Stimulated activated CD4-positive, alpha-beta T cell treated with anti-CD3 and anti-CD28 coated beads, Interleukin-2, amount 100 ng/mL, for 4 hours (primary cell): ENCODE data around the gene UBIAD1.
"Not testable (repeated sequence)": the region's sequence is repeated elsewhere in the genome, so short reads cannot be mapped to it uniquely, and the experiment has no call there.

ENCODE experiments used
- DNase-seq: peaks from one replicate; pipeline ENCODE4 v3.0.0-alpha.2; 2020; ENCODE audit warnings: low read depth

Gene UBIAD1

DNA sequence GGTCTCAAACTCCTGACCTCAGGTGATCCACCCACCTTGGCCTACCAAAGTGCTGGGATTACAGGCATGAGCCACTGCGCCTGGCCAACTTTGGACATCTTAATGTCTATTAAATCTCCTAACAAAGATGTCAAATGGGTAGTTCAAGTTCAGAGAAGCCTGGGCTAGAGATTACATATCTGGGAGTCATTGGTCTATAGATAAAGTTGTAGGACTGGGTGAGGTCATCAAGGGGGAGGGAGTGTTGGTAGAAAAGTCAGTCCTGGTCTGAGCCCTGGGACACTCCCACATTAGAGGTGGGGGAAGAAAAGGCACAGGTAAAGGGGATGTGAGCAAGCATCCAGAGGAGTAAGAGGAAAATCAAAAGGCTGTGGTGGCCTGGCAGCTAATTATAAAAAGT lies 6.6 kb downstream of the UBIAD1 start:
- no peak for DNase-seq

DNA sequence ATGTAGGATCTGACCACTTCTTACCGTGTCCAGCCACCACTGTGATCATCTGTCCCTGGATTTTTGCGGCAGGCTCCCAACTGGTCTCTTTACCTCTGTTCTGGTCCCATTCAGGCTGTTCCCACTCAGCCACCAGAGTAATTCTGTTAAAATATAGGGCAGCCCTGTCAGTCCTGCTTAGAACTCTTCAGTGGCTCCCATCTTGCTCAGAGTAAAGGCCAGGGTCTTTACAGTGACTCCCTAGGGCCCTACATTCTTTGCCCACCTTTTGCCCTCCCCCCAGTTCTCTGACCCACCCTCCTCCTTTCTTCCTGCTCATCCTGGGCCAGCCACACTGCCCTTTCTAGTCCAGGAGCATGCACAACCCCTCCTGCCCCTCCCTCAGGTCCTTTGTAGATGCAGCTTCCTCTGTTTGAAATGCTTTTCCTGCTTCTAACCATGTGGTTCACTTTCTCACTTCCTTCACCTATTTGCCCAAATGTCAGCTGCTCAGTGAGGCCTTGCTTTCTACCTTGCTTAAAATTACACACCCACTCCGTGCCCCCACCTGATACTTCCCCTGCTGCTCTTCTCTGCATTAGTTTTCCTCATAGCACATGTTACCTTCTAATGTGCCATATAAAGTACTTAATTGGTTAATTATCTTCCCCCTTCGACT lies 7.8 kb downstream of the UBIAD1 start:
- no peak for DNase-seq

DNA sequence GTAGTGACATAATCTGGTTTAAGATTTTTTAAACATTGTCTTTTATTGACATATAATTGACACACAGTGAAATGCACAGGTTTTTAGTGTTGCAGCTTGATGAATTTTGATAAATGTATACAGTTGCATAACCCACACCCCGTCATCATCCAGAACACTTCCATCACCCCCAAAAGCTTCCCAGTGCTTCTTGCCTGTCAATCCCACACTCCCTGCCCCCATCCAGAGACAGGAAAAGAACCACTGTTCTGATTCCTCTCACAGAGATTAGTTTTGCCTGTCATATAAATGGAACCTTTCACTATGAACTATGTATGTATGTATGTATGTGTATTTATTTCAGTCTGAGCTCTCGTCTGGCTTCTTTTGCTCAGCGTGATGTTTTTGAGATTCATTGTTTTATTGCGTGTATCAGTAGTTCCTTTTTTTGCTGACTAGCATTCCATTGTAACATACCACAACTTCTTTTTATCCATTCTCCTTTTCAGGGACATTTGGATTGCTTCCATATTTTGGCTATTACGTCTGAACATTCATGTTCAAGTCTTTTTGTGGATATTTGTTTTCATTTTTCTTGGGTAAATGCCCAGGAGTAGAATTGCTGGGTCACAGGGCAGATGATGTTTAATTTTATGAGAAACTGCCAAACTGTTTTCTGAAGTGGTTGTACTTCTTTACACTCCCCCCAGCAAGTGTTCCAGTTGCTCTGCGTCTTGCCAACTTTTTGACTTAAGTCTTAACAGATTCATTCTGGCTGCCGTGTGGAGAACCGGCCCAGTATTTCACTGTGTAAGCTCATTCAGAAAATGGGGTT lies 8.7 kb downstream of the UBIAD1 start:
- no peak for DNase-seq

DNA sequence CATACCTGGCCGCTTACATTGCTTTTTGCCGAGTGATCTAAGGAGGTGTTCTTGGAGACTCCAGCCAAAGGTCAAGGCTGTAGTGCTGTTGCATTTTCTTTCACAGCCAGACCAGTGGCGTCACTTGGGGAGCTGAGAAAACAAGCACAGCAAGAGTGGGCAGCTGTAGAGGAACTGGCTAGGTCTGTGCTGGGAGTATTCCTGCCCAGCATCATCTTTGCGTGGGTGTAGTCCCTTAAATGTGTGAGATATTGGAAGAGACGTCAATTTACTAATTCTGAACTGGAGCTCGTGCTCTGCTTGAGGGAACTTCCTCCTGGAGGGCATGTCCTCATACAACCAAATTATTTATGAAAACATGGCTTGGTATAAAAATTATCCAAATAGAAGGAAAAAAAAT lies 10.2 kb downstream of the UBIAD1 start:
- no peak for DNase-seq

DNA sequence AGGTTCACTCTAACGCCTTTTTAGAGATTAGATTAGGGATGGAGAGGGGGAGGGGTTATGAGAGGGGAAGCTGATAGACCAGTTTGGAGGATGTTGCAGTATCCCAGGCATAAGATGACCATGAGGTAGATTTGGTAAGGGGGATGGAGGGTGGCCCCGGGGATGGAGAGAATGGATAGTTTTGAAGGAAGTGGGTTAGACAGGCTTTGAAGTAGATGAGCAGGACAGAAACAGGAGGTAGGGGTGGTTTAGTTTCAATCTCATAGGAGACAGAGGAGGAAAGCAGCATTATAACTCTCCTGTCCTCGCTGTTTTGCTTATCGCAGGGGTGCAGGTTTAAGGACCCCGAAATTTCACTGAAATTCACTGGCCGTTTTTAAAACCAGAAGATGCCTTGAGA lies 11.8 kb downstream of the UBIAD1 start:
- DNase-seq: no peak

DNA sequence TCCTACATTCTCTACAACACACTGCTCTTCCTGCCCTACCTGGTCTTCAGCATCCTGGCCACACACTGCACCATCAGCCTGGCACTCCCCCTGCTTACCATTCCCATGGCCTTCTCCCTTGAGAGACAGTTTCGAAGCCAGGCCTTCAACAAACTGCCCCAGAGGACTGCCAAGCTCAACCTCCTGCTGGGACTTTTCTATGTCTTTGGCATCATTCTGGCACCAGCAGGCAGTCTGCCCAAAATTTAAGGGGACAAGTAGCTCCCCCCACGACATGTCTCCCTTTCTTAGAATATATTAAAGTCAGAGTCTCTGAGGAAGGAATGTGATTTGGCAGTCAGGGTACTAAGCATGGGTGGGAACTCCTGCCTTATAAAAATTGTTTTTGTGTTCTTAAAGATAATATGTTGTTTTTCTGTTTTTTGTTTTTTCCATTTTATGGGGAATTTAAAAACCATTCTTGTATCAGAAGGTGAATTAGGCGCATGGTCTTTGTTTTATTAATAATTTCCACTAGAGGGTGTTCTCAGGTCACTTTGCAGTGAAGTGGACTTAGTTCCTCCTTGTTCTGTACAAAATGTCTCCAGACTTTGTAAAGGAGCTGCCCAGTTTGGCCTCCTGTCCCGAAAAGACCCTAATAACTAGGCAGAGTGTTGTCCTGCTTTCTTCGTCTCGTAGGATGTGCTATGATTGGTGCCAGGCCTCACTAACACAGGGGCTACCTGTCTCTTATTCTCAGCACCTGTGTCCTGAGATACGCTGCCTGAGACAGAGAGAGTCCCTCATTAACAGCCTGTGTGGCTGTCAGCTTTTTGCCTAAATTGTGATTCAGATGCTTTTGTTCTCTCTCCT lies 13.1 kb downstream of the UBIAD1 start:
- no peak for DNase-seq

DNA sequence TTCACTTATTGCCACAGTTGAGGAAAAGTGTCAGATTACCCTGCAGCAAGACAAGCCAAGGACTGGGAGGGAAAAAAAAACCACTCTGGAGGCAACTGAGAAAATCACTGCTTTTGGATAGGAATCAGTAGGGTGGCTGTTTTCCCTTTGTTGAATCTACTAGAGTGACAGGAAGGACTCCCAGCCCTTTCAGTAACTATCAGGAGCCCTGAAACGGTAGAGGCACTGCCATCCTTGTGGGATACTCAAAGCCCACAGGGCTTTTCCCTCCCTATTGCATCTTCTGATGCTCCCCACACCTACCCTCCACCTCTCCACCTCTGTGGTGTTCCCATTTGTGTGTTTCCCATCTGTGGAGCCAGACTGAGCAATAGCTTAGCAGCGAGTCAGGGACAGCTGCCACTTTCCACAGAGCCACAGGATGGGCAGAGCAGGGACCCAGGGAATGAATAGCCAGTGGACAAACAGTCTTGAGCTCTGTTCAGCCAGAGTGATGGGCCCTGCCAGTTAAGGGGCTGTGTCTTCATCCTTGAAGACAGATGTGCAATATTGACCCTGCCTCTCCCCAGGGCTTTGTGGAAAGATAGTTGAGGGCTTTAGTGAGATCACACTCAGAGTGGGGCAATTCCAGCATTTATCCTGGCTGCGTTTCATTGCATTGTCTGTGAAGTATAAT lies 13.9 kb downstream of the UBIAD1 start:
- no peak for DNase-seq

DNA sequence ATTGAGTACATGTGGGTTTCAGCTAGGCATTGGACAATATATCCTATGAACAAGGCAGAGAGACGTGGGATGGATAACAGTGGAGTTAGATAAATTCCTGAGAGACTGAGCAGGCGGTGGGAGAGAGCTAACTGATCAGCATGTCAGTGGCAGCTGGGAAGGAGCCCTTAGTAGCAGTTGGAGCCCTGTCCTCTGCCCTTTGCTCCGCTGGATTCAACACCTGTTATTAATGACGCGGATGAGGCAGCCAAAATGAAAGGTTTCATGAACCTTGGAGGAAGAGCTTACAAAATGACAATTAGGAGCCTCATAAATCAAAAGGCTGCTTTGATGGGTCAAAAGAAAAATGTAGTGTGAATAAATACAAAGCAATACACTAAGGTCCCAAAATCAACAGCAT lies 16.1 kb downstream of the UBIAD1 start:
- no peak for DNase-seq

DNA sequence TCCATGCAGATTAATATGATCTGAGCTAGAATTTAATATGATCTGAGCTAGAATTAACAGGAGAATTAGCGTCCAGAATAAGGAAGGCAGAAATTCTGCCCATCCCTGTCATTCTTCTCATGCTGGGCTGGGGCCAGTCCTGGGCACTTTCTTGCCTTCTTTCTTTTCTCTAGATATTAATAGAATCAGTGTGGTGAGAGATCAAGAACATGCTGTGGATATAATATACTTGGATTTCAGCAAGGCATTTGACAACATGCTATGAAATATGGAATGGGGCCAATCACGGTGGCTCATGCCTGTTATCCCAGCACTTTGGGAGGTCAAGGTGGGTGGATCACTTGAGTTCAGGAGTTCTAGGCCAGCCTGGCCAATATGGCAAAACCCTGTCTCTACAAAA lies 18.1 kb downstream of the UBIAD1 start:
- no peak for DNase-seq

DNA sequence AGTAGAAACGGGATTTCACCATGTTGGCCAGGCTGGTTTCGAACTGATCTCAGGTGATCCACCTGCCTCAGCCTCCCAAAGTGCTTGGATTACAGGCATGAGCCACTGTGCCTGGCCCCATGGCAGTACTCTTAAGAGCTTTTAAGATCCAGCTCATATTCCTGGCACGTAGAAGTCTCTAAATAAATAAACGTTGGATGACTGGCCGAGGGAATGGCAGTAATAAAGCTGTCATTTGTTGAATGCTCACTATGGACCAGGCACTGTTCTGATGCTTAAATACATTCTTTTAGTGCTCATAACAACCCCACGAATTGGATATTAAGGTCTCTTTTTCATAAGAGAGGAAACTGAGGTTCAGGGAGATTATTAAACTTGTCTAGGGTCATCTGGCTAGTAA lies 20.9 kb downstream of the UBIAD1 start:
- no peak for DNase-seq

DNA sequence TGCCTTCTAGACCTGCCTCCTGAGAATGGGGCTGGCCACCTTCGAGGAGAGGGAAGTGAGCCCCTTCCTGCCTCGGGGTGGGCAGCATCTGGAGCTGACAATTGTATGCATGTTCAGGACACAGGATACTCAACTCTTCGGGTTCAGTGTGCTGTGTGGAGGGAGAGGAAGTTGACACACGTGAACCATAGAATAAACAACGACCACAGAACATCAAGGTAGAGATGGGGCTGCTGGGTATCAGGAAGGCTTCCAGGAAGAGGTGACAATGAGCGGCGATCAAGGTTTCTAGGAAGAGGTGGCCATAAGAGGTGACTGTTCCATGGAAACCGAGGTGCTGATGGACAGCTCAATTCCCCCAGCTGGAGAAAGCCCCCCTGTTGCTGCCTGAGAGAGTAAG lies 22.0 kb downstream of the UBIAD1 start:
- no peak for DNase-seq

DNA sequence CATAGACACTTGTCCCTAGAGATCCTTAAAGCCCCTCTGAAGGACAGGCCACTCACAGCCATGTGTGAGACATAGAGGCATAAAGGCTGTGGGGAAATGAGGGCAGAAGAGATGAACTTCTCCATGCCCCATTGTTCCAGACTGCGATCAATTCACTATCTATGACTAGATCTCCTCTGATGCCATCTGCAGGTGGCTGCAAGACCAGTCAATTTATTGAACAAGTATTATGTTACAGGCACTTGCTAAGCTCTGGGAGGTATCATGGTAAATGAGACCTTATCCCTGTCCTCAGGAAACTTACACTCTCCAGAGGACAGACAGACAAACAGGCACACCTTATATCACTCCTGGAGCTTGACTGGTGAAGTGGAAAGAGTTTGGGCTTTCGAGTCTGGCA lies 22.9 kb downstream of the UBIAD1 start:
- DNase-seq: no peak

DNA sequence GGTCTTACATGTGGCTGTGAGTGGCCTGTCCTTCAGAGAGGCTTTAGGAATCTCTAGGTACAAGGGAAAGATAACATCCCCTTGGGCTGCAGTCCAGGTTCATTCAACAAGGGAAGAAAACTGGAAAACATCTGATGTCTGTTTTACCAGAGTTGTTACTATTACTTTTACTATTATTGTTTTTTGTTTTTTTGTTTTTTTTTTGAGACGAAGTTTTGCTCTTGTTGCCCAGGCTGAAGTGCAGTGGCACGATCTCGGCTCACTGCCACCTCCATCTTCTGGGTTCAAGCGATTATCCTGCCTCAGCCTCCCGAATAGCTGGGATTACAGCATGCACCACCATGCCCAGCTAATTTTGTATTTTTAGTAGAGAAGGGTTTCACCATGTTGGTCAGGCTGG lies 24.8 kb downstream of the UBIAD1 start:
- DNase-seq: not testable (repeated sequence)

DNA sequence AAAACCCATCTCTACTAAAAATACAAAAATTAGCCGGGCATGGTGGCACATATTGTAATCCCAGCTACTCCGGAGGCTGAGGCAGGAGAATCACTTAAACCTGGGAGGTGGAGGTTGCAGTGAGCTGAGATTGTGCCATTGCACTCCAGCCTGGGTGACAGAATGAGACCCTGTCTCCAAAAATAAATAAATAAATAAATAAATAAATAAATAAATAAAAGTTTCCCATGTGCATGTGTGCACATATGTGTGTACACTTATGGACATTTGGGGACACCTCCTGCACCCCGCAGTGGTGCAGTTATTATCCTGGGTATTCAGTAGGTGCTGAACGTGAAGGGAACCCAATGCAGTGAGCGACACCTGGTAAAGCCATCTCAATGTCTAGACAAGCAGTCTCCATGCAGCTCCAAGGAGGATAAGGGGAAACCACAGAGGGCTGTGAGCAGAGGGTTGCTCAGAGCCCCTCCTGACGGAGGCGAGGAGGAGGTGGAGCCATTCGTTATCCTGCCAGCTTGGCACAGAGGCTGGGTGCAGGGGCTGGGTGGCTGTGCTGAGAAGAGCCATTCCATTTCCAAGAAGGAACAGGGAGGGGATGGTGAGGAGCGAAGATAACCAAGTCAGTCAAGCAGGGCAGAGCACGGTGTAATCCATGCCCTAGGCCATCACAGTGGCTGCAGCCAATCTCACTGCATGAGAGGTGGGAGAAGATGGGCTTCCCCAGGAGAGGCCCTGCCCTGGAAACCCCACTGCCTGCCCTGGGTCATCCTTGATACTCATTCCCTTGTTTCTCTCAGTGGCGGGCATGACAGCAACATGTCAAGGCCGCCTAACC lies 25.6 kb downstream of the UBIAD1 start:
- no peak for DNase-seq

DNA sequence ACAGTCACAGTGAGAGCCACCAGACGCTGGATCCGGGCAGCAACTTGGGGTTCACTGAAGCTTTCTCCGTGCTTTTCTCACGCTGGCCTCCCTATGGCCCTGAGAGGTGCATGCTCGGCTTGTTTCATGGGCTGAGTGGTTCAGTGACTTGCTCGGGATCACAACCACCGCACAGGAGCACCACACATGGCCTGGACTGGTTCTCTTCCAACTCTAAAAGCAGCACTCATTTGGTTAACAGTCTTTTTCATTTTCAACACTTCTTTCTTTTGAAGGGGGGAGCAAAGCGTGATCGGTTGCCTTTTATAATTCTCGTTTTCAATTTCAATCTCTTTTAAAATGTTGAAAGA lies 26.2 kb downstream of the UBIAD1 start:
- no peak for DNase-seq

DNA sequence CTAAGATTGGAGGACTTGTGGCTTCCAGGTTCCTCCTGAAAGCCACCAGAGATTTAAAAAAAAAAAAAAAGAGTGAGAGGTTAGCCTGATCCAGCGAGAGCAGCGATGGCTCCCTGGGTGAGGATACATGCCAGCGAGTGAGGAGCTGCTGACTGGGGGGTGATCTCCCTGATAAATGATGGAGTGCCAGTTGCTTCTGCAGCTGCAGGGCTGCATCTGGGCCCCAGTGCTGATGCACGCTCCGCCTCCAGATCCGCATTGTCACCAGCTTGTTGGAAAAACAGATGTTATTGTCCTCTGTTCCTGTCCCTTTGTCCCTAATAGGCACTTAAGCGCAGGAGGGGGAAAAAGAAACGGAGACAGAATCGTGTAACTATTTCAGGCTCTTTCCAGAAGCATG lies 28.6 kb downstream of the UBIAD1 start:
- DNase-seq: no peak

DNA sequence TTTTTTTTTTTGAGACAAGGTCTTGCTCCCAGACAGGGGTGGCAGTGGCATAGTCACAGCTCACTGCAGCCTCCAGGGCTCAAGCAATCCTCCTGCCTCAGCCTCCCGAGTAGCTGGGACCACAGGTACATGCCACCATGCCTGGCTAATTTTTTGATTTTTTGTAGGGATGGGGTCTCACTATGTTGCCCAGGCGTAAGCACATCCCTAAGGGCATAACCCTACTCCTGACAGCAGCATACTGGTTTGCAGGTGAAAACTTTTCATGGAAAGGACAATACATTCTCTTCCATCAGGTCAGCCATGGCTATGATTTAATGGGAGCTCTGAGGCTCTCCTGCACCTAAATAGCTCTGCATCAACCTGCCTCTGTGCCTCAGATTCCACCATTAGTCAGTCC lies 29.4 kb downstream of the UBIAD1 start:
- no peak for DNase-seq

DNA sequence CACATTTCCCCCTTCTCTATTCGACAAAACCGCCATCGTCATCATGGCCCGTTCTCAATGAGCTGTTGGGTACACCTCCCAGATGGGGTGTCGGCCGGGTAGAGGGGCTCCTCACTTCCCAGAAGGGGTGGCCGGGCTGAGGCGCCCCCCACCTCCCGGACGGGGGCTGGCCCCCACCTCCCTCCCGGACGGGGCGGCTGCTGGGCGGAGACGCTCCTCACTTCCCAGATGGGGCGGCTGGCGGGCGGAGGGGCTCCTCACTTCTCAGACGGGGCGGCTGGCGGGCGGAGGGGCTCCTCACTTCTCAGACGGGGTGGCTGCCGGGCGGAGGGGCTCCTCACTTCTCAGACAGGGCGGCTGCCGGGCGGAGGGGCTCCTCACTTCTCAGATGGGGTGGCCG lies 32.5 kb downstream of the UBIAD1 start:
- DNase-seq: not testable (repeated sequence)

DNA sequence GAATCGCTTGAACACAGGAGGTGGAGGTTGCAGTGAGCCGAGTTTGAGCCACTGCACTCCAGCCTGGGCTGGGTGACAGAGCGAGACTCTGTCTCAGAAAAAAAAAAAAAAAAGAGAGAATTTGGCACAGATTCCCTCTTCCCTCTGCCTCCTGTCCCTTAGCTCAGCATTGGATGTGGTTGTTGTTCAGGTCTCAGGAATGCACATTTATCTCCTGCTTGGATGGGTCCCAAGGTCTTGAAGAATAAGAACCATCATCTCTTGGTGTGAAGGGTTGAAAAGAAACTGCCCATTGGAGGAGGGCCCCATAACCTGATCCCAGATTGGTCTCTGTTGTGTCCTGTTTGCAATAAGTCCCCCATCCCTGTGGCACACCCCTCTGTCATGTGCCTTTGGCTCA lies 34.9 kb downstream of the UBIAD1 start:
- DNase-seq: no peak

DNA sequence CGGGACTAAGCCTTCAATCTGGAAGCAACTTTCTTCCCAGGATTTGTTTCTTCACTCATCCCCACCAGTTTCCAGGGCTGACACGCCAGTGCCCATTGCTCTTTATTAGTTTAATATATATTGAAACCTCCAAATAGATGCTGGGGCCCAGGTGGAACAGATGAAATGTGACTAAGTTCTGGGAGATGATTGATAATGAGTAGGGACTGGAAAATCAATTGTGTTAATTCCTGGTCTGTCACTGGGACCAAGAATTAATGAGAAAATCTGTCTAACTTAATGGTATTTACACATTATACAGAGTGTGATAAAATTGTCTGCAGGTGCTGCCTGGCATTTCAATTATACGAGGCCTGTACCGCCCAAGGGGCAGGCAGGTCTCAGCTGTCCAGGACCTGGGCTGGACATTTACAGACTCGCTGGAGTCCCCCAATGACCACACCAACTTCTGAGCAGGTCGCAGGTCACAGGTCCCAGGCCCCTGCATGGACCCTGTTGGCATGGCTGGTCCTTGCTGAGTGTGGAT lies 35.8 kb downstream of the UBIAD1 start:
- no peak for DNase-seq

DNA sequence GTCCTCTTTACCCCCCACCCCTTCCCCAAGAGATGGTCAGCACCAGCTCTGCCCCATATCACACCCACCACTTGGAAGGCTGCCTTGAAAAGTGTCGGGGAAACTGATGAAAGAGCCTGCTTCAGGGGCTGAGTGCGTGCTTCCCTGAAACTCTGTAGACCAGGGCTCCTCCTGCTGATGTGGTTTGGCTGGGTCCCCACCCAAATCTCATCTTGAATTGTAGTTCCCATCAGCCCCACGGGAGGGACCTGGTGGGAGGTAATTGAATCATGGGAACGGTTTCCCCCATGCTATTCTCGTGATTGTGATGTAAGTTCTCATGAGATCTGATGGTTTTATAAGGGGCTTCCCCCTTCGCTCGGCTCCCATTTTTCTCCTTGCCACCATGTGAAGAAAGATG lies 36.4 kb downstream of the UBIAD1 start:
- no peak for DNase-seq
